GM23338 (cell line): ENCODE data around the gene NDFIP1. TPM values are rescaled to one million over a fixed set of nuclear protein-coding genes. Genes with fewer than 3 reads are reported as not detected.

ENCODE experiments used
- ATAC-seq: fragments of 200-7000 bp; cut with Tn5 transposase; 3 replicates; pipeline ENCODE4 v1.9.1; 2020
- DNase-seq: peaks from one replicate; pipeline ENCODE4 v3.0.0-alpha.2; 2015; ENCODE audit warnings: low spot score
- H2AFZ ChIP-seq: fragments of 200-600 bp; sonication (generic); 2 replicates; pipeline ENCODE4 v1.8.0; 2016; ENCODE audit warnings: antibody characterized with exemption, mild to moderate bottlenecking, moderate library complexity
- H3F3A ChIP-seq: fragments of 200-600 bp; sonication (generic); replicated peaks from 2 replicates; pipeline ENCODE4 v1.8.0; 2017; ENCODE audit warnings: antibody characterized with exemption, mixed run types, low read depth
- H3K27ac ChIP-seq: fragments of 200-600 bp; sonication (generic); 2 replicates; pipeline ENCODE4 v1.6.1; 2016; ENCODE audit warnings: low read depth
- H3K27me3 ChIP-seq: fragments of 200-600 bp; sonication (generic); 2 replicates; pipeline ENCODE4 v1.8.0; 2016; ENCODE audit warnings: mild to moderate bottlenecking, mixed run types, moderate library complexity; ENCODE audit not compliant: insufficient read depth
- H3K36me3 ChIP-seq: fragments of 200-600 bp; sonication (generic); 2 replicates; pipeline ENCODE4 v1.8.0; 2016; ENCODE audit warnings: mild to moderate bottlenecking; ENCODE audit not compliant: insufficient read depth
- H3K4me1 ChIP-seq: fragments of 200-600 bp; sonication (generic); 2 replicates; pipeline ENCODE4 v1.8.0; 2016; ENCODE audit warnings: mild to moderate bottlenecking, moderate library complexity; ENCODE audit not compliant: insufficient read depth
- H3K4me2 ChIP-seq: fragments of 200-600 bp; sonication (generic); 2 replicates; pipeline ENCODE4 v1.7.1; 2017; ENCODE audit warnings: mixed run types
- H3K4me3 ChIP-seq: fragments of 200-600 bp; sonication (generic); 2 replicates; pipeline ENCODE4 v1.6.1; 2016; ENCODE audit warnings: mixed run types
- H3K79me2 ChIP-seq: fragments of 200-600 bp; sonication (generic); replicated peaks from 2 replicates; pipeline ENCODE4 v1.8.0; 2017; ENCODE audit warnings: mild to moderate bottlenecking; ENCODE audit not compliant: insufficient read depth
- H3K9me2 ChIP-seq: fragments of 200-600 bp; sonication (generic); 2 replicates; pipeline ENCODE4 v1.8.0; 2017; ENCODE audit not compliant: insufficient read depth
- H4K20me1 ChIP-seq: fragments of 200-600 bp; sonication (generic); replicated peaks from 2 replicates; pipeline ENCODE4 v1.8.0; 2017; ENCODE audit warnings: mild to moderate bottlenecking; ENCODE audit not compliant: insufficient read depth
- H3K27ac Mint-ChIP-seq: 2 replicates; pipeline ENCODE4 v1.8.0; 2020; ENCODE audit warnings: inconsistent platforms, mild to moderate bottlenecking, moderate library complexity, mixed read lengths
- H3K27me3 Mint-ChIP-seq: 3 replicates; pipeline ENCODE4 v1.8.0; 2022; ENCODE audit warnings: low read depth, mild to moderate bottlenecking, moderate library complexity, mixed read lengths, inconsistent platforms; ENCODE audit not compliant: insufficient read depth, poor library complexity
- H3K36me3 Mint-ChIP-seq: 3 replicates; pipeline ENCODE4 v1.8.0; 2021; ENCODE audit warnings: low read depth, mild to moderate bottlenecking, inconsistent platforms, moderate library complexity, mixed read lengths
- H3K4me1 Mint-ChIP-seq: 3 replicates; pipeline ENCODE4 v1.8.0; 2020; ENCODE audit warnings: mild to moderate bottlenecking, inconsistent platforms, mixed read lengths
- H3K4me3 Mint-ChIP-seq: 3 replicates; pipeline ENCODE4 v1.8.0; 2021; ENCODE audit warnings: moderate library complexity, mild to moderate bottlenecking, inconsistent platforms, mixed read lengths
- H3K9me3 Mint-ChIP-seq: 3 replicates; pipeline ENCODE4 v1.8.0; 2020; ENCODE audit warnings: moderate library complexity, mild to moderate bottlenecking, inconsistent platforms, mixed read lengths
- CREB1 ChIP-seq: fragments of 250-450 bp; sonication (Bioruptor Pico); IDR thresholded peaks from 2 replicates; pipeline ENCODE4 v1.5.0; 2020; ENCODE audit warnings: low read depth, mild to moderate bottlenecking, moderate library complexity
- CTCF ChIP-seq, 2 experiments: fragments of 200-600 bp in 1 of 2; sonication (generic) in 1 of 2; conservative IDR thresholded peaks; 2 replicates each; pipeline versions ENCODE4 v1.5.1 to v1.6.1; 2016 to 2017; ENCODE audit warnings: antibody characterized with exemption in 2 of 2, low read depth in 2 of 2, mild to moderate bottlenecking in 2 of 2, moderate library complexity in 1 of 2
- ETS1 ChIP-seq: IDR thresholded peaks from 2 replicates; pipeline ENCODE4 v1.6.1; 2016; ENCODE audit warnings: antibody characterized with exemption
- EZH2 ChIP-seq: fragments of 200-600 bp; sonication (generic); IDR thresholded peaks from one replicate; pipeline ENCODE4 v1.8.0; 2017; ENCODE audit warnings: antibody characterized with exemption, mild to moderate bottlenecking, low read depth; ENCODE audit not compliant: unreplicated experiment
- EZH2phosphoT487 ChIP-seq: fragments of 200-600 bp; sonication (generic); IDR thresholded peaks from one replicate; pipeline ENCODE4 v1.8.1; 2018; ENCODE audit warnings: antibody characterized with exemption; ENCODE audit not compliant: unreplicated experiment
- JUNB ChIP-seq: IDR thresholded peaks from one replicate; pipeline ENCODE4 v1.6.1; 2016; ENCODE audit warnings: antibody characterized with exemption; ENCODE audit not compliant: unreplicated experiment
- NANOG ChIP-seq: IDR thresholded peaks from 2 replicates; pipeline ENCODE4 v1.6.1; 2016; ENCODE audit warnings: antibody characterized with exemption, borderline replicate concordance
- POLR2AphosphoS5 ChIP-seq: IDR thresholded peaks from 2 replicates; pipeline ENCODE4 v1.6.1; 2016; ENCODE audit warnings: antibody characterized with exemption, low read depth
- REST ChIP-seq: IDR thresholded peaks from one replicate; pipeline ENCODE4 v1.6.1; 2018; ENCODE audit warnings: antibody characterized with exemption; ENCODE audit not compliant: unreplicated experiment
- STAT1 ChIP-seq: IDR thresholded peaks from one replicate; pipeline ENCODE4 v1.6.1; 2016; ENCODE audit warnings: antibody characterized with exemption; ENCODE audit not compliant: unreplicated experiment
- ZNF114 ChIP-seq: fragments of 250-450 bp; sonication (Bioruptor Pico); IDR thresholded peaks from 2 replicates; pipeline ENCODE4 v1.5.0; 2020; ENCODE audit warnings: mild to moderate bottlenecking, moderate library complexity
- ZNF331 ChIP-seq: fragments of 250-450 bp; sonication (Bioruptor Pico); IDR thresholded peaks from 2 replicates; pipeline ENCODE4 v1.5.0; 2020; ENCODE audit warnings: low read depth, mild to moderate bottlenecking, moderate library complexity
- ZNF462 ChIP-seq: fragments of 250-450 bp; sonication (Bioruptor Pico); IDR thresholded peaks from 2 replicates; pipeline ENCODE4 v1.5.0; 2020; ENCODE audit warnings: mild to moderate bottlenecking, moderate library complexity
- polyA plus RNA-seq: library from polyadenylated mRNA; unstranded; fragments of >200 nt; fragmentation: Nextera tagmentation; extraction: Ambion mirVana; gene quantifications from 2 replicates; pipeline ENCODE4 v1.2.1, GENCODE V29; 2016
- total RNA-seq: library from RNA; depleted of rRNA; stranded (reverse); fragments of >200 nt; shearing (Covaris generic); gene quantifications from 2 replicates; pipeline ENCODE4 v1.2.3, GENCODE V29; 2014

Gene NDFIP1
- total and polyA plus RNA-seq, 2 experiments from 2014 or later: 24.3 to 45.0 TPM

GRCh38 chr5:142080248-142080647 lies 28.3 kb upstream of the NDFIP1 start:
- DNase-seq (no peak), ATAC-seq (no peak)
- peaks cover 20% of the 10 kb centered on the region for H3K9me3 Mint-ChIP-seq
- no peaks in the 10 kb centered on the region for H3K9me2 ChIP-seq
- H3K27me3 ChIP-seq: no peaks in the 10 kb centered on the region
- peaks cover 4% of the 10 kb centered on the region for H3K27me3 Mint-ChIP-seq
- no peaks in the 10 kb centered on the region for H3K36me3 ChIP-seq
- no peak overlapping the region for H2AFZ ChIP-seq
- no peak for TF ChIP-seq STAT1
- no peak for TF ChIP-seq ETS1
- TF ChIP-seq EZH2: no peak
- TF ChIP-seq NANOG: no peak
- TF ChIP-seq POLR2AphosphoS5: no peak
- TF ChIP-seq JUNB: no peak
- no peak for TF ChIP-seq CREB1 (CRISPR knock-in tag)
- no peak for TF ChIP-seq REST
- no peak for TF ChIP-seq CTCF (conservative IDR thresholded peaks at IDR 0.05; ENCODE audit: low read depth in 2 of 2)
- TF ChIP-seq ZNF462 (CRISPR knock-in tag): no peak
- no peak for TF ChIP-seq ZNF331 (CRISPR knock-in tag)
- no peak for TF ChIP-seq EZH2phosphoT487
- no peak for TF ChIP-seq ZNF114
- H3K27ac ChIP-seq: no peak overlapping the region
- H3F3A ChIP-seq: no peaks in the 10 kb centered on the region
- peaks cover 9% of the 10 kb centered on the region; the same call in 2 of the 3 replicates for H3K36me3 Mint-ChIP-seq
- no peak overlapping the region for H3K4me3 Mint-ChIP-seq
- H3K4me3 ChIP-seq: no peak overlapping the region
- no peaks in the 10 kb centered on the region for H3K79me2 ChIP-seq
- H3K4me1 ChIP-seq: peaks cover 10% of the 10 kb centered on the region; the same call in 1 of the 2 replicates
- H3K27ac Mint-ChIP-seq: no peak overlapping the region
- no peaks in the 10 kb centered on the region for H4K20me1 ChIP-seq
- peaks cover 11% of the 10 kb centered on the region for H3K4me1 Mint-ChIP-seq
- no peak overlapping the region for H3K4me2 ChIP-seq
